Femur (tissue), 1 donor: Measurements from ENCODE around the gene CDK15.

Experiments used
- DNase-seq: peaks from one replicate; pipeline ENCODE4 v3.0.0-alpha.2; 2017

Gene CDK15

GRCh38 chr2:201913201-201913600 is 106.9 kb downstream of the CDK15 start:
- DNase-seq: no peak

GRCh38 chr2:201915446-201915845 is 109.1 kb downstream of the CDK15 start:
- DNase-seq: no peak

- no peak for DNase-seq
Observed at GRCh38 chr2:201916565-201916964, 110.2 kb downstream of the CDK15 start.

GRCh38 chr2:201918616-201919307 is 112.4 kb downstream of the CDK15 start:
- DNase-seq: no peak

GRCh38 chr2:201919308-201919634 is 112.9 kb downstream of the CDK15 start:
- no peak for DNase-seq

GRCh38 chr2:201923436-201924328 is 117.3 kb downstream of the CDK15 start:
- DNase-seq: no peak

- DNase-seq: no peak
Observed at GRCh38 chr2:201924453-201924852, 118.1 kb downstream of the CDK15 start.

- no peak for DNase-seq
Observed at GRCh38 chr2:201925056-201925455, 118.7 kb downstream of the CDK15 start.

- DNase-seq: no peak
Observed at GRCh38 chr2:201926067-201926466, 119.7 kb downstream of the CDK15 start.

- DNase-seq: no peak
Observed at GRCh38 chr2:201928363-201928762, 122.0 kb downstream of the CDK15 start.

- no peak for DNase-seq
Observed at GRCh38 chr2:201929281-201930026, 123.1 kb downstream of the CDK15 start.

GRCh38 chr2:201930043-201930442 is 123.7 kb downstream of the CDK15 start:
- DNase-seq: no peak

- no peak for DNase-seq
Observed at GRCh38 chr2:201930831-201931230, 124.5 kb downstream of the CDK15 start.

GRCh38 chr2:201931475-201931874 is 125.1 kb downstream of the CDK15 start:
- no peak for DNase-seq

- no peak for DNase-seq
Observed at GRCh38 chr2:201931951-201932350, 125.6 kb downstream of the CDK15 start.

GRCh38 chr2:201932511-201932910 is 126.2 kb downstream of the CDK15 start:
- DNase-seq: no peak

GRCh38 chr2:201933792-201934237 is 127.5 kb downstream of the CDK15 start:
- peak; percentile 83 for DNase-seq

- no peak for DNase-seq
Observed at GRCh38 chr2:201936817-201937216, 130.5 kb downstream of the CDK15 start.

GRCh38 chr2:201937343-201937742 is 131.0 kb downstream of the CDK15 start:
- DNase-seq: no peak

- no peak for DNase-seq
Observed at GRCh38 chr2:201938156-201938775, 131.9 kb downstream of the CDK15 start.

GRCh38 chr2:201938781-201939180 is 132.4 kb downstream of the CDK15 start:
- no peak for DNase-seq

GRCh38 chr2:201939453-201939941 is 133.2 kb downstream of the CDK15 start:
- no peak for DNase-seq

- no peak for DNase-seq
Observed at GRCh38 chr2:201942531-201942930, 136.2 kb downstream of the CDK15 start.
